ENCODE measurements around the gene DENND5A. TPM values are rescaled to one million over a fixed set of nuclear protein-coding genes. Genes with fewer than 3 reads are reported as not detected.
A peak's percentile ranks its signal among the peaks of the same experiment; 100 is the strongest.

Gene DENND5A
- total and polyA plus RNA-seq, 9 of the 15 experiments (the other 6 are each of a cell fraction or from before 2014, with no cell fraction given), result 11.7 to 130 (median 46.3) TPM

DNA sequence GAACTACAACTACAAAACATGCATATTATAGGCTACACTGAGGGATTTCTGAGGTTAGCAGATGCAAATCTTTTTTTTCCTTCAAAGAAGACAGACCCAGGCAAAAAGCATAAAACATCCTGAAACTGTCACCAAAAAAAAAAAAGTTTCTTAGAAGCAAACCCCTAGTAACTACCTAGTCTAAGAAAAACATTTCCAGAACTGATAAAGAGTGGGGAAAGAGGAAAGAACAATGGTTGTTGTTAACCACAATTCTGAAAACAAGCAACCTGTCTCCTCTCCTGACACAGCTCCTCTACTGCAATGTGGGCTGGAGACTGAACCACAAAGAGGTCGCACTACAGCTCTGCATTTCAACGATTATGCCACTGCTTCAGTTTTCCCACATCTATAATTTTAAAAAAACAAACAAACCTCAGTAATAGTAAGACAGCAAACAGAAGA, 15.0 kb downstream of the DENND5A start:
- ChIA-PET CTCF (ENCODE audit: low intra/inter-chr PET ratio) (no interaction called here), POLR2A (interaction anchor here (1.4 to 2.4 kb wide), 3 partner anchors 10 to 14 kb away, joined by 4 to 25 read pairs (median 6); partner anchors contain the start of gene DENND5A)
- DNase-seq (ENCODE audit: extremely low read depth in 1 of 4, low spot score in 3 of 4) (peak in 3 of 4 experiments; percentile 21 to 41 (median 39)), ATAC-seq (peak; percentile 77), FAIRE-seq (peak; percentile 65)
- intact Hi-C loops (cut with micrococcal nuclease) (no loop called here), in situ Hi-C loops (cut with MboI) (no loop called here)
- no peak overlapping the region for H2AFZ ChIP-seq (ENCODE audit: low read depth, low read length)
- WGBS (ENCODE audit: insufficient coverage, low coverage, missing lambda C conversion rate), result 8% methylated on average over 2 of the region's 2 CpGs
- H3K9ac ChIP-seq (ENCODE audit: insufficient read depth in 1 of 2, low read depth in 2 of 2, low read length in 2 of 2), result no peak overlapping the region
- H4K20me1 ChIP-seq (replicated peaks; ENCODE audit: control insufficient read depth, insufficient read depth, low read length), result no peaks in the 10 kb centered on the region
- H3K9me3 ChIP-seq (replicated peaks; ENCODE audit: control insufficient read depth, insufficient read depth, low read depth, low read length), result no peaks in the 10 kb centered on the region
- no peak overlapping the region for H3K4me2 ChIP-seq (ENCODE audit: insufficient read depth, low read length)
- H3K36me3 ChIP-seq (ENCODE audit: control insufficient read depth, insufficient read depth, low read length), result peaks cover 9% of the 10 kb centered on the region; the same call in 2 of the 3 replicates
- H3K4me1 ChIP-seq (replicated peaks in 1 of 2; ENCODE audit: control insufficient read depth in 2 of 2, insufficient read depth in 2 of 2, low read length in 2 of 2), result peaks cover 3 to 7% of the 10 kb centered on the region in 2 experiments; a peak in 4 of 5 replicates
- peaks cover 73% of the 10 kb centered on the region for H3K79me2 ChIP-seq (ENCODE audit: control insufficient read depth, insufficient read depth, low read length)
- no peaks in the 10 kb centered on the region for H3K9me1 ChIP-seq (ENCODE audit: control insufficient read depth, insufficient read depth, low read length)
- no TSS peak for BruUV-seq (replicated peaks)
- peak overlapping the region; percentile 40; the same call in 1 of the 3 replicates for H3K27ac ChIP-seq (ENCODE audit: extremely low read depth, low read depth, low read length)
- no peak overlapping the region for H3K4me3 ChIP-seq
- no peaks in the 10 kb centered on the region for H3K27me3 ChIP-seq (ENCODE audit: control insufficient read depth in 2 of 2, insufficient read depth in 2 of 2, low read length in 2 of 2)
- TF ChIP-seq NR2C2 (CRISPR knock-in tag; IDR thresholded peaks at IDR 0.05), result no peak
- peak; percentile 18; the same call in 1 of the 2 replicates for TF ChIP-seq NR2C2 (tag; IDR thresholded peaks at IDR 0.05)
- TF ChIP-seq ATF7 (IDR thresholded peaks at IDR 0.05), result no peak
- TF ChIP-seq, protein P1, sequence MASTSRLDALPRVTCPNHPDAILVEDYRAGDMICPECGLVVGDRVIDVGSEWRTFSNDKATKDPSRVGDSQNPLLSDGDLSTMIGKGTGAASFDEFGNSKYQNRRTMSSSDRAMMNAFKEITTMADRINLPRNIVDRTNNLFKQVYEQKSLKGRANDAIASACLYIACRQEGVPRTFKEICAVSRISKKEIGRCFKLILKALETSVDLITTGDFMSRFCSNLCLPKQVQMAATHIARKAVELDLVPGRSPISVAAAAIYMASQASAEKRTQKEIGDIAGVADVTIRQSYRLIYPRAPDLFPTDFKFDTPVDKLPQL (IDR thresholded peaks at IDR 0.05; ENCODE audit: extremely low read depth, insufficient read length), result no peak
- TF ChIP-seq SMARCE1 (IDR thresholded peaks at IDR 0.05), result 0 out of 2 replicates have a peak, but pooled peaks have one; percentile 20
- peak; percentile 95 for TF ChIP-seq SOX6 (IDR thresholded peaks at IDR 0.05)
- TF ChIP-seq, protein P2, sequence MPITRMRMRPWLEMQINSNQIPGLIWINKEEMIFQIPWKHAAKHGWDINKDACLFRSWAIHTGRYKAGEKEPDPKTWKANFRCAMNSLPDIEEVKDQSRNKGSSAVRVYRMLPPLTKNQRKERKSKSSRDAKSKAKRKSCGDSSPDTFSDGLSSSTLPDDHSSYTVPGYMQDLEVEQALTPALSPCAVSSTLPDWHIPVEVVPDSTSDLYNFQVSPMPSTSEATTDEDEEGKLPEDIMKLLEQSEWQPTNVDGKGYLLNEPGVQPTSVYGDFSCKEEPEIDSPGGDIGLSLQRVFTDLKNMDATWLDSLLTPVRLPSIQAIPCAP (CRISPR knock-in tag; IDR thresholded peaks at IDR 0.05; ENCODE audit: borderline replicate concordance), result no peak
- no peak for TF ChIP-seq ZNF124 (CRISPR knock-in tag; IDR thresholded peaks at IDR 0.05)
- TF ChIP-seq, protein P3, sequence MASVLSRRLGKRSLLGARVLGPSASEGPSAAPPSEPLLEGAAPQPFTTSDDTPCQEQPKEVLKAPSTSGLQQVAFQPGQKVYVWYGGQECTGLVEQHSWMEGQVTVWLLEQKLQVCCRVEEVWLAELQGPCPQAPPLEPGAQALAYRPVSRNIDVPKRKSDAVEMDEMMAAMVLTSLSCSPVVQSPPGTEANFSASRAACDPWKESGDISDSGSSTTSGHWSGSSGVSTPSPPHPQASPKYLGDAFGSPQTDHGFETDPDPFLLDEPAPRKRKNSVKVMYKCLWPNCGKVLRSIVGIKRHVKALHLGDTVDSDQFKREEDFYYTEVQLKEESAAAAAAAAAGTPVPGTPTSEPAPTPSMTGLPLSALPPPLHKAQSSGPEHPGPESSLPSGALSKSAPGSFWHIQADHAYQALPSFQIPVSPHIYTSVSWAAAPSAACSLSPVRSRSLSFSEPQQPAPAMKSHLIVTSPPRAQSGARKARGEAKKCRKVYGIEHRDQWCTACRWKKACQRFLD (CRISPR knock-in tag; IDR thresholded peaks at IDR 0.05), result no peak
- TF ChIP-seq TCF3 (CRISPR knock-in tag; IDR thresholded peaks at IDR 0.05), result peak; percentile 43
